KG1 (cell line): ENCODE data around the gene INVS.

ENCODE experiments used
- DNase-seq: peaks from one replicate; lab custom pipeline; 2025; lab: John Stamatoyannopoulos, UW

The INVS gene

DNA sequence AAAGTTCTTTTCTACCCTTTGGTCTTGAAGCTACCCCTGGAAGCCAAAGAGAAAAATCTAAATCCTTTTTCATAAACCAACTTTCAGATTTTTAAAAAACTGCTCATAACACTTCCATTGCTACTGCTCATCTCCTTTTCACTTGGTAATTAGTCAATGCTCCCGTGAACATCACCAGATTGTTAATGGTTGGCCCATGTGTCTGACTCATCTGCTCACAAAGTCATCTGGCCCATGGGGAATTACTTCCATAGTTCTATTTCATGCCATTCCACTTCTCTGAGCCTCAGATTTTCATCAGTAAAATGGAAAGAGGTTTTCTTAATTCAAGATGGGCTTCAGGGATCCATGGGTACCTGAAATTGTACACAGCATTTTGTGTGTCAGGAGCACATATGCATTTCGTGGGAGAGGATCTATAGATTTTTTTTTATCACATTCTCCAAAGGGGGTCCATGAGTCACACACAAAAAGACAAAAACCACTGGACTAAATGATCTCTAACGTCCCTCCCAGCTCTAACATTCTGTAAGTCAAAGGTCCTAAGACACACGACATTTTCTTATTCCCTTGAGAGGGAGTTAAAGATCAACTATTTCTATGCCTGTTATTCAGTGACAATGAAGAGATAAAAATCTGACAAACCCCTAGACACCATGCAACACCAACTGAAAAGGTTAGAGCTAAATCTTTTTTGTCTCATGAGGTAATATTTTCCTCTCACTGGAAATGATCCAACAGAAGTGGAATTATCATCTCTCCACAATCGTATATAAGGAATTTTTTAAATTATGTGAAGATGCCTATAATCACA lies 178.3 kb downstream of the INVS start:
- DNase-seq = no peak

DNA sequence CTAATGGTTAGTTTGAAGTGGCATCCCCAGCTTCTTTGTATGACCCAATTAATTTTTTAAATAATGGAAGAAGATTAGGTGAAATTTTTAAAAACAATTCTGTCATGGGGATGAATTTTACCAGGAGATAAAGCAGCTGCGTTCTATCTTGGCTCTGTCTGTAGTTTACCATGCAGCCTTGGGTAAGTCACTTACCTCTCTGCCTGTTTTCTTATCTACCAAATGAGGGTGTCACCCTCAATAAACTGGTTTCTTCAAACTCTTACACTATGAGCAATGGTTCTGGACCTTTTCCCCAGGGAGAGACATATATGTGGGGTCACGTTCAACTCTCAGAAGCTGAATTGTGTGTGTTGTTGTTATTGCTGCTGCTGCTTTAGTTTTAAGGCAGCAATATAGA lies 182.0 kb downstream of the INVS start:
- DNase-seq = no peak

- DNase-seq = no peak
Measured at GRCh38 chr9:100281676-100282387, 182.8 kb downstream of the INVS start.

GRCh38 chr9:100282388-100282719 lies 183.3 kb downstream of the INVS start:
- no peak for DNase-seq

DNA sequence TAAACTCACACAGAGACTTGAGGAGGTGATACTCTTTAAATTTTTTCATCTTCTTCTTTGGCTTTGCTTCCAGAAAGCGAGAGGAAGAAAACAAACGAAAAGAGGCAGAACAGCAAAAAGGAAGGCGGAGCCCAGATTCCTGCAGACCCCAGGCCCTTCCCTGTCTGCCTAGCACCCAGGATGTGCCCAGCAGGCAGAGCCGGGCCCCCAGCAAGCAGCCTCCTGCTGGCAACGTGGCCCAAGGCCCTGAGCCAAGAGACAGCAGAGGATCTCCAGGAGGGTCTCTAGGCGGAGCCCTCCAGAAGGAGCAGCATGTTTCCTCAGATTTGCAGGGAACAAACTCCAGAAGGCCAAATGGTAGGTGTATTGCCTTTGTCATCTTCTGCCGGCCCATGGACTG lies 185.2 kb downstream of the INVS start:
- no peak for DNase-seq

GRCh38 chr9:100285080-100285479 lies 186.0 kb downstream of the INVS start:
- no peak for DNase-seq

- no peak for DNase-seq
Measured at GRCh38 chr9:100285601-100286000, 186.6 kb downstream of the INVS start.

DNA sequence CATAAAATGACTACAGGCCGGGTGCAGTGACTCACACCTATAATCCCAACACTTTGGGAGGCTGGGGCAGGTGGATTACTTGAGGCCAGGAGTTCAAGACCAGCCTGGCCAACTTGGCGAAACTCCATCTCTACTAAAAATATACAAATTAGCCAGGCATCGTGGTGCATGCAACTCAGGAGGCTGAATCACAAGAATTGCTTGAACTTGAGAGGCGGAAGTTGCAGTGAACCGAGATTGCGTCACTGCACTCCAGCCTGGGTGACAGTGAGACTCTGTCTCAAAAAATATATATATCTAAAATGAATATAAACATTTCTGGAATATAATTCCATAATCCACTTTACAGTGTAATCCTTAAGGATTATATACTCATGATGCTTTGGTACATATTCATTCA lies 187.2 kb downstream of the INVS start:
- no peak for DNase-seq

GRCh38 chr9:100287186-100287585 lies 188.1 kb downstream of the INVS start:
- DNase-seq = no peak

DNA sequence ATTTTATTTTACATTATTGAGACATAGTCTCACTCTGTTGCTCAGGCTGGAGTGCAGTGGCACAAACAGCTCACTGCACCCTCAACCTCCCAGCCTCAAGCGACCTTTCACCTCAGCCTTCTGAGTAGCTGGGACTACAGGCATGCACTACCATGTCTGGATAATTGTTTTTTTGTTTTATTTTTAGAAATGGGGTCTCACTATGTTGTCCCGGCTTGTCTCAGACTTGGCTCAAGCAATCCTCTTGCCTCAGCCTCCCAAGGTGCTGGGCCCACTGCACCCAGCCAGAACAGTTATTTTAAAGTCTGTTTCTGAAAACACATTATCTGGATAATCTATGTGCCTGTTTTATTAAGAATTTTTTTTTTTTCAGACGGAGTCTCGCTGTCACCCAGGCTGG lies 191.7 kb downstream of the INVS start:
- DNase-seq = no peak

GRCh38 chr9:100292414-100292813 lies 193.4 kb downstream of the INVS start:
- DNase-seq = no peak

DNA sequence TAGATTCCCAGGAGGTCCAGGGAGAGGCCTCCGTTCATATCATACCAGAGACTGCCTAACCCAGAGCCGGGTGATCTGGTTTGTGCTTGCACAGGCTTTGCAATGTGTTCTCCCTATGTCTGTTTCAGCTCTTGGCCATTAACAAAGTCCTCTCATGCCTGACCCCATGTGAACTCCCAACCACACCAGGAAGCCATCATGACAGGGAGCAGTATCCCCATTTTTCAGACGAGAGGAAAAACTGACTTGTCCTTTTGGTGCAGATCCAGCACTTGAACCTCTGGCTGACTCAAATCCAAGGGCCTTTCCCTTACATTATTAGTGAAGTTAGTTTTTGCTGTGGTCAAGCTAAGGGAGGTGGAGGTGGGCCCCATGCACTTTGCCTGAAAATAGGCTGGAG lies 195.3 kb downstream of the INVS start:
- no peak for DNase-seq

DNA sequence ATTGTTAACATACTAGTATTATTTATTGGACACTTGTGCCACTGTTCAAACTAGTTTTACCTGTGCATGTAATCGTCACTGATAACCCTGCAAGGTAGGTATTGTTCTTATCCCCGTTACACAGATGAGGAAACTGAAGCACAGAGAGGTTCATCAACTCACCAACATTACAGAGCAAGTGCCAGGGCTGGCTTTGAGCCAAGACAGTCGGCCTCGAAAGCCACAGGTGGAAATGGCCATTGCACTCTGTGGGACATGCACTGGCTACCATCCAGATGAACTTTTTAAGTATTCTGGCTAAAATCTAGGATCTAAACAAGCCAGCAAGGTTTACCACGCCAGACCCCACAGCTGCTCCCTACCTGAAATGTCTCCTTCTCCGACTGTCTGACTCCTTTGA lies 195.8 kb downstream of the INVS start:
- DNase-seq = no peak

GRCh38 chr9:100295240-100295639 lies 196.2 kb downstream of the INVS start:
- DNase-seq = no peak

DNA sequence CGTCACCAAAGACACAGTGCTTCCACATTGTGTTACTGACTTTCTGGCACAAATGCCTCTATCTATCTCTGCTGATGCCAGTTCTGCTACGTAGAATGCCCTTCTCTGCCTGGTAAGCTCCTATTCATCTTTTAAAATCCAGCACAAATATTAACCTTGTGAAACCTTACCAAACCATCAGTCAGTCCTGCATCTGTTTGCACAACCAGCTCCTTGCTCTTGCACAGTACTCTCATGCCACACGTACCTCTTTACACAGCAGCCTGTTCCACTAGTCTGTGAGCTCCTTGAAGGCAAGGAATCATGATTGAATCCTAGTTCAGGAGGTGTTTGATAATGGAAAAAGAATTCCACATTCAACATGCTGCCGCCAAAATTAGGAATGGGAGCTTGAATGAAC lies 197.4 kb downstream of the INVS start:
- DNase-seq = no peak

GRCh38 chr9:100298378-100298777 lies 199.3 kb downstream of the INVS start:
- no peak for DNase-seq

- no peak for DNase-seq
Measured at GRCh38 chr9:100303747-100304146, 204.7 kb downstream of the INVS start.

- DNase-seq = no peak
Measured at GRCh38 chr9:100306283-100306682, 207.2 kb downstream of the INVS start.

- DNase-seq = no peak
Measured at GRCh38 chr9:100307080-100307479, 208.0 kb downstream of the INVS start.

GRCh38 chr9:100308965-100309564 lies 210.0 kb downstream of the INVS start:
- no peak for DNase-seq

- no peak for DNase-seq
Measured at GRCh38 chr9:100309992-100310391, 210.9 kb downstream of the INVS start.

GRCh38 chr9:100315561-100315960 lies 216.5 kb downstream of the INVS start:
- DNase-seq = no peak

GRCh38 chr9:100317706-100318105 lies 218.7 kb downstream of the INVS start:
- no peak for DNase-seq
